ENCODE data around the gene SDR42E2. TPM values are rescaled to one million over a fixed set of nuclear protein-coding genes. Genes with fewer than 3 reads are reported as not detected.
"Not testable (repeated sequence)": the region's sequence is repeated elsewhere in the genome, so short reads cannot be mapped to it uniquely, and the experiment has no call there.

Gene SDR42E2
- polyA plus RNA-seq, 1 experiment, result not detected

GRCh38 chr16:22213801-22214200, 51.5 kb downstream of the SDR42E2 start:
- no peak for DNase-seq (ENCODE audit: low read depth)
- ChIA-PET POLR2A (no interaction called here), CTCF (interaction anchor here (1.3 kb wide), 1 partner anchor 45 kb away, joined by 3 read pairs; no protein-coding TSS in a partner anchor)
- Histone ChIP-seq H3K36me3 (ENCODE audit: control insufficient read depth, insufficient read depth, low read length) (0 out of 2 replicates have a peak, but pooled peaks cover 1% of the 10 kb centered on the region), H3K27me3 (ENCODE audit: control insufficient read depth, insufficient read depth, low read length) (no peaks in the 10 kb centered on the region), H3K4me3 (ENCODE audit: low read depth, low read length) (no peak overlapping the region)
- TF ChIP-seq, protein P1, sequence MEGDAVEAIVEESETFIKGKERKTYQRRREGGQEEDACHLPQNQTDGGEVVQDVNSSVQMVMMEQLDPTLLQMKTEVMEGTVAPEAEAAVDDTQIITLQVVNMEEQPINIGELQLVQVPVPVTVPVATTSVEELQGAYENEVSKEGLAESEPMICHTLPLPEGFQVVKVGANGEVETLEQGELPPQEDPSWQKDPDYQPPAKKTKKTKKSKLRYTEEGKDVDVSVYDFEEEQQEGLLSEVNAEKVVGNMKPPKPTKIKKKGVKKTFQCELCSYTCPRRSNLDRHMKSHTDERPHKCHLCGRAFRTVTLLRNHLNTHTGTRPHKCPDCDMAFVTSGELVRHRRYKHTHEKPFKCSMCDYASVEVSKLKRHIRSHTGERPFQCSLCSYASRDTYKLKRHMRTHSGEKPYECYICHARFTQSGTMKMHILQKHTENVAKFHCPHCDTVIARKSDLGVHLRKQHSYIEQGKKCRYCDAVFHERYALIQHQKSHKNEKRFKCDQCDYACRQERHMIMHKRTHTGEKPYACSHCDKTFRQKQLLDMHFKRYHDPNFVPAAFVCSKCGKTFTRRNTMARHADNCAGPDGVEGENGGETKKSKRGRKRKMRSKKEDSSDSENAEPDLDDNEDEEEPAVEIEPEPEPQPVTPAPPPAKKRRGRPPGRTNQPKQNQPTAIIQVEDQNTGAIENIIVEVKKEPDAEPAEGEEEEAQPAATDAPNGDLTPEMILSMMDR (IDR thresholded peaks at IDR 0.05; ENCODE audit: insufficient read depth, low read depth, low read length), result no peak

DNA sequence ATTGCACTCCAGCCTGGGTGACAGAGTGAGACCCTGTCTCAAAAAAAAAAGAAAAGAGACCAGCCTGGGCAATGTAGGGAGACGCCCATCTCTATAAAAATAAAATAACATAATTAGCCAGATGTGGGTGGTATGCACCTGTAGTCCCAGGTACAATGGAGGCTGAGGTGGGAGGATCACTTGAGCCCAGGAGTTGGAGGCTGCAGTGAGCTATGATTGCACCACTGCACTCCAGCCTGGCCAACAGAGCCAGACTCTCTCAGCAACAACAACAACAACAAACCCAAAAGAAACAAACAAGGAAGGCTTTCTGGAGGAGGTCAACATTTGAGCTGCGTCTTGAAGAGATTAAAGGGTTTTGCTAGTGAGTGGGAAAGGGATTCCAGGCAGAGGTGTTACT, 52.1 kb downstream of the SDR42E2 start:
- Histone ChIP-seq H3K36me3 (ENCODE audit: control insufficient read depth, insufficient read depth, low read length) (0 out of 2 replicates have a peak, but pooled peaks cover 1% of the 10 kb centered on the region), H3K4me3 (ENCODE audit: low read depth, low read length) (no peak overlapping the region), H3K27me3 (ENCODE audit: control insufficient read depth, insufficient read depth, low read length) (no peaks in the 10 kb centered on the region)
- TF ChIP-seq, protein P1 (IDR thresholded peaks at IDR 0.05; ENCODE audit: insufficient read depth, low read depth, low read length), result no peak
- CTCF ChIA-PET, result interaction anchor here (1.3 kb wide), 1 partner anchor 45 kb away, joined by 3 read pairs; no protein-coding TSS in a partner anchor
- POLR2A ChIA-PET, result no interaction called here
- no peak for DNase-seq (ENCODE audit: low read depth)

GRCh38 chr16:22214889-22215288, 52.6 kb downstream of the SDR42E2 start:
- H3K4me3 ChIP-seq (ENCODE audit: low read depth, low read length), result no peak overlapping the region
- CTCF ChIA-PET, result interaction anchor here (1.3 to 1.8 kb wide), 2 partner anchors 9 to 44 kb away, joined by 3 to 6 read pairs; partner anchors contain the start of gene EEF2K
- POLR2A ChIA-PET, result no interaction called here
- no peaks in the 10 kb centered on the region for H3K27me3 ChIP-seq (ENCODE audit: control insufficient read depth, insufficient read depth, low read length)
- H3K36me3 ChIP-seq (ENCODE audit: control insufficient read depth, insufficient read depth, low read length), result 0 out of 2 replicates have a peak, but pooled peaks cover 1% of the 10 kb centered on the region
- no peak for DNase-seq (ENCODE audit: low read depth)
- TF ChIP-seq, protein P1 (IDR thresholded peaks at IDR 0.05; ENCODE audit: insufficient read depth, low read depth, low read length), result no peak

GRCh38 chr16:22216191-22216831, 54.0 kb downstream of the SDR42E2 start:
- H3K36me3 ChIP-seq (ENCODE audit: control insufficient read depth, insufficient read depth, low read length), result peaks cover 3% of the 10 kb centered on the region; the same call in 1 of the 2 replicates
- no peak for DNase-seq (ENCODE audit: low read depth)
- H3K27me3 ChIP-seq (ENCODE audit: control insufficient read depth, insufficient read depth, low read length), result no peaks in the 10 kb centered on the region
- TF ChIP-seq, protein P1 (IDR thresholded peaks at IDR 0.05; ENCODE audit: insufficient read depth, low read depth, low read length), result no peak
- no peak overlapping the region for H3K4me3 ChIP-seq (ENCODE audit: low read depth, low read length)
- ChIA-PET CTCF (interaction anchor here (0.6 to 1.8 kb wide), 2 partner anchors 10 to 20 kb away, joined by 3 to 6 read pairs; partner anchors contain the start of gene EEF2K), POLR2A (no interaction called here)

DNA sequence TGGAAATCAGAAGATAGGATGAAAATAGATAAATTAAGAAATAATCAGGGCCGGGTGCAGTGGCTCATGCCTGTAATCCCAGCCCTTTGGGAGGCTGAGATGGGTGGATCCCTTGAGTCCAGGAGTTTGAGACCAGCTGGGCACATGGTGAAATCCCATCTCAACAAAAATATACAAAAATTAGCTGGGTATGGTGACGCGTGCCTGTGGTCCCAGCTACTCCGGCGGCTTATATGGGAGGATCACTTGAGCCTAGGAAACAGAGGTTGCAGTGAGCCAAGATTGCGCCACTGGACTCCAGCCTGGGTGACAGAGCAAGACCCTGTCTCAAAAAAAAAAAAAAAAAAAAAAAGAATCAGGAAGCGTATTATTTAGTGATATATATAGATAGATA, 54.5 kb downstream of the SDR42E2 start:
- CTCF ChIA-PET, result interaction anchor here (1.2 to 1.8 kb wide), 2 partner anchors 10 to 56 kb away, joined by 3 to 6 read pairs; partner anchors contain the start of gene EEF2K
- POLR2A ChIA-PET; H3K36me3 ChIP-seq (ENCODE audit: control insufficient read depth, insufficient read depth, low read length); H3K4me3 ChIP-seq (ENCODE audit: low read depth, low read length); DNase-seq (ENCODE audit: low read depth); H3K27me3 ChIP-seq (ENCODE audit: control insufficient read depth, insufficient read depth, low read length): not testable (repeated sequence)
